OCI-LY1 (cell line): ENCODE results near the gene ACOT4.

ENCODE experiments used
- H2AFZ ChIP-seq: fragments of 200-600 bp; sonication (generic), shearing (Covaris generic); 2 replicates; pipeline ENCODE4 v1.6.0; 2014; ENCODE audit warnings: antibody characterized with exemption, mild to moderate bottlenecking, low read length
- H3F3A ChIP-seq: fragments of 200-600 bp; sonication (generic), shearing (Covaris generic); 2 replicates; pipeline ENCODE4 v1.6.0; 2014; ENCODE audit warnings: mild to moderate bottlenecking, antibody characterized with exemption, low read length, moderate library complexity; ENCODE audit not compliant: insufficient read depth
- H3K27ac ChIP-seq: fragments of 200-600 bp; sonication (generic); 2 replicates; pipeline ENCODE4 v1.5.1; 2014; ENCODE audit warnings: low read length, mixed run types, mild to moderate bottlenecking, low read depth; ENCODE audit not compliant: poor library complexity, severe bottlenecking
- H3K27me3 ChIP-seq: fragments of 200-600 bp; sonication (generic); 2 replicates; pipeline ENCODE4 v1.6.0; 2014; ENCODE audit warnings: antibody characterized with exemption, mild to moderate bottlenecking, low read length, moderate library complexity; ENCODE audit not compliant: insufficient read depth
- H3K36me3 ChIP-seq: fragments of 200-600 bp; sonication (generic); 2 replicates; pipeline ENCODE4 v1.6.1; 2014; ENCODE audit warnings: mild to moderate bottlenecking, antibody characterized with exemption, low read length, moderate library complexity, mixed read lengths; ENCODE audit not compliant: insufficient read depth
- H3K4me1 ChIP-seq: fragments of 200-600 bp; sonication (generic); 2 replicates; pipeline ENCODE4 v1.5.1; 2014; ENCODE audit warnings: mild to moderate bottlenecking, low read length, moderate library complexity; ENCODE audit not compliant: insufficient read depth, severe bottlenecking
- H3K4me2 ChIP-seq: fragments of 200-600 bp; sonication (generic), shearing (Covaris generic); 2 replicates; pipeline ENCODE4 v1.6.1; 2014; ENCODE audit warnings: low read length
- H3K4me3 ChIP-seq: fragments of 200-600 bp; sonication (generic); 2 replicates; pipeline ENCODE4 v1.5.1; 2014; ENCODE audit warnings: low read length, low read depth, mild to moderate bottlenecking, mixed read lengths; ENCODE audit not compliant: poor library complexity, severe bottlenecking
- H3K79me2 ChIP-seq: fragments of 200-600 bp; shearing (Covaris generic); 2 replicates; pipeline ENCODE4 v1.6.1; 2016; ENCODE audit warnings: mixed run types, low read length, mixed read lengths; ENCODE audit not compliant: insufficient read depth
- H3K9ac ChIP-seq: fragments of 200-600 bp; sonication (generic), shearing (Covaris generic); 2 replicates; pipeline ENCODE4 v1.6.1; 2014; ENCODE audit warnings: mild to moderate bottlenecking, low read length, mixed read lengths
- H3K9me2 ChIP-seq: fragments of 200-600 bp; sonication (generic), shearing (Covaris generic); 2 replicates; pipeline ENCODE4 v1.6.1; 2014; ENCODE audit warnings: low read depth, mild to moderate bottlenecking, low read length, mixed read lengths
- H3K9me3 ChIP-seq: fragments of 200-600 bp; shearing (Covaris generic); 2 replicates; pipeline ENCODE4 v1.6.1; 2014; ENCODE audit warnings: low read length, mixed read lengths
- H4K20me1 ChIP-seq: fragments of 200-600 bp; sonication (generic), shearing (Covaris generic); 2 replicates; pipeline ENCODE4 v1.6.0; 2016; ENCODE audit warnings: mild to moderate bottlenecking, low read length; ENCODE audit not compliant: insufficient read depth
- CTCF ChIP-seq: fragments of 200-600 bp; sonication (generic), shearing (Covaris generic); IDR thresholded peaks from 2 replicates; pipeline ENCODE4 v1.5.1; 2017; ENCODE audit warnings: mild to moderate bottlenecking, antibody characterized with exemption, low read length, moderate library complexity, mixed read lengths
- EZH2 ChIP-seq: fragments of 200-600 bp; sonication (generic), shearing (Covaris generic); IDR thresholded peaks from 2 replicates; pipeline ENCODE4 v1.8.0; 2017; ENCODE audit warnings: borderline replicate concordance, mixed run types, mild to moderate bottlenecking, antibody characterized with exemption, low read length, moderate library complexity, mixed read lengths

Gene ACOT4

GRCh38 chr14:73625706-73626105 lies 34.0 kb downstream of the ACOT4 start:
- H3K4me2 ChIP-seq = no peak overlapping the region
- no peak overlapping the region for H3K4me3 ChIP-seq
- H3K36me3 ChIP-seq = no peaks in the 10 kb centered on the region
- no peak overlapping the region for H3K9ac ChIP-seq
- no peak overlapping the region for H2AFZ ChIP-seq
- no peaks in the 10 kb centered on the region for H3K9me3 ChIP-seq
- H3K27ac ChIP-seq = no peak overlapping the region
- no peaks in the 10 kb centered on the region for H3K9me2 ChIP-seq
- H3K4me1 ChIP-seq = no peaks in the 10 kb centered on the region
- no peaks in the 10 kb centered on the region for H3F3A ChIP-seq
- H4K20me1 ChIP-seq = no peaks in the 10 kb centered on the region
- no peaks in the 10 kb centered on the region for H3K27me3 ChIP-seq
- H3K79me2 ChIP-seq = no peaks in the 10 kb centered on the region
- no peak for TF ChIP-seq EZH2
- no peak for TF ChIP-seq CTCF

DNA sequence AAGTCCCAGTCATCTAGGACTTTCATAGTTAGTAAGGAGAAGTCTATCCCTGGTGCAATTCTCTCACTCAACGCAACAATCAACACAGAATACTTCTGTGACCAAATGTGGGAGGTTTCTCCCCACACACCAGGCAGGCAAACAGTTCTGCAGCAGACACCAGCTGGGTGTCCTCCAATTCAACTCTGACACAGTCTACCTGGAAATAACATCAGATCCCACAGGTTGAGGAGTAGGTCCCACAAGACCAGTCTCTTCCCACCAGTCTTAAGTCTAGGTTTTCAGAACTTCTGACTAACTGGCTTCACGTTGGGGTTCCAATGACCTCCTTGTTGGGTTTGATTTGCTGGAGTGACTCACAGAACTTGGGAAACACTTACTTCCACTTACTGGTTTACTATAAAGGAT lies 35.5 kb downstream of the ACOT4 start:
- Histone ChIP-seq H3K36me3 (no peaks in the 10 kb centered on the region), H3K27me3 (no peaks in the 10 kb centered on the region), H3K4me1 (no peaks in the 10 kb centered on the region), H3K9me2 (no peaks in the 10 kb centered on the region), H3K9ac (no peak overlapping the region), H3K4me3 (no peak overlapping the region), H3K9me3 (no peaks in the 10 kb centered on the region), H2AFZ (no peak overlapping the region), H4K20me1 (no peaks in the 10 kb centered on the region), H3K79me2 (no peaks in the 10 kb centered on the region), H3K4me2 (no peak overlapping the region), H3F3A (no peaks in the 10 kb centered on the region), H3K27ac (no peak overlapping the region)
- TF ChIP-seq CTCF (no peak), EZH2 (no peak)

GRCh38 chr14:73630009-73630780 lies 38.5 kb downstream of the ACOT4 start:
- Histone ChIP-seq H3K36me3 (no peaks in the 10 kb centered on the region), H3K79me2 (no peaks in the 10 kb centered on the region), H3K27ac (no peak overlapping the region), H3K9ac (no peak overlapping the region), H3K4me1 (peaks cover 17% of the 10 kb centered on the region), H3K9me2 (no peaks in the 10 kb centered on the region), H3K9me3 (no peaks in the 10 kb centered on the region), H2AFZ (no peak overlapping the region), H4K20me1 (no peaks in the 10 kb centered on the region), H3K4me3 (no peak overlapping the region), H3F3A (no peaks in the 10 kb centered on the region), H3K27me3 (no peaks in the 10 kb centered on the region), H3K4me2 (no peak overlapping the region)
- TF ChIP-seq EZH2 = no peak
- no peak for TF ChIP-seq CTCF
